RWPE2 (cell line): ENCODE measurements around the gene LUZP1.

Experiments
- ATAC-seq: fragments of 200-7000 bp; cut with Tn5 transposase; 3 replicates; pipeline ENCODE4 v1.9.1; 2021; ENCODE audit warnings: low read depth
- DNase-seq: peaks from one replicate; pipeline ENCODE4 v3.0.0-alpha.2; 2020; ENCODE audit warnings: low spot score
- H3K27ac ChIP-seq: fragments of 450-650 bp; 2 replicates; pipeline ENCODE4 v1.5.1; 2017; ENCODE audit warnings: mild to moderate bottlenecking; ENCODE audit not compliant: poor library complexity, severe bottlenecking
- H3K27me3 ChIP-seq: fragments of 250-450 bp; sonication (Bioruptor Pico); 2 replicates; pipeline ENCODE4 v1.5.1; 2021; ENCODE audit warnings: mild to moderate bottlenecking, moderate library complexity; ENCODE audit not compliant: insufficient read depth, poor library complexity, severe bottlenecking
- H3K36me3 ChIP-seq: fragments of 250-450 bp; sonication (Bioruptor Pico); 2 replicates; pipeline ENCODE4 v1.5.1; 2020; ENCODE audit warnings: low read depth, mild to moderate bottlenecking, moderate library complexity
- H3K4me1 ChIP-seq: fragments of 250-450 bp; sonication (Bioruptor Pico); 2 replicates; pipeline ENCODE4 v1.5.1; 2021; ENCODE audit warnings: mild to moderate bottlenecking, moderate library complexity; ENCODE audit not compliant: insufficient read depth, poor library complexity, severe bottlenecking
- H3K4me3 ChIP-seq: fragments of 250-450 bp; sonication (Bioruptor Pico); 2 replicates; pipeline ENCODE4 v1.5.1; 2021; ENCODE audit warnings: mild to moderate bottlenecking, moderate library complexity; ENCODE audit not compliant: severe bottlenecking
- H3K9me3 ChIP-seq: fragments of 250-450 bp; sonication (Bioruptor Pico); 2 replicates; pipeline ENCODE4 v1.5.1; 2021; ENCODE audit warnings: mild to moderate bottlenecking, moderate library complexity; ENCODE audit not compliant: severe bottlenecking
- TF ChIP-seq, protein P1 (sequence below): fragments of 450-650 bp; IDR thresholded peaks from one replicate; pipeline ENCODE4 v1.5.1; 2017; ENCODE audit warnings: mild to moderate bottlenecking, moderate library complexity; ENCODE audit not compliant: poor library complexity, severe bottlenecking

Gene LUZP1

DNA sequence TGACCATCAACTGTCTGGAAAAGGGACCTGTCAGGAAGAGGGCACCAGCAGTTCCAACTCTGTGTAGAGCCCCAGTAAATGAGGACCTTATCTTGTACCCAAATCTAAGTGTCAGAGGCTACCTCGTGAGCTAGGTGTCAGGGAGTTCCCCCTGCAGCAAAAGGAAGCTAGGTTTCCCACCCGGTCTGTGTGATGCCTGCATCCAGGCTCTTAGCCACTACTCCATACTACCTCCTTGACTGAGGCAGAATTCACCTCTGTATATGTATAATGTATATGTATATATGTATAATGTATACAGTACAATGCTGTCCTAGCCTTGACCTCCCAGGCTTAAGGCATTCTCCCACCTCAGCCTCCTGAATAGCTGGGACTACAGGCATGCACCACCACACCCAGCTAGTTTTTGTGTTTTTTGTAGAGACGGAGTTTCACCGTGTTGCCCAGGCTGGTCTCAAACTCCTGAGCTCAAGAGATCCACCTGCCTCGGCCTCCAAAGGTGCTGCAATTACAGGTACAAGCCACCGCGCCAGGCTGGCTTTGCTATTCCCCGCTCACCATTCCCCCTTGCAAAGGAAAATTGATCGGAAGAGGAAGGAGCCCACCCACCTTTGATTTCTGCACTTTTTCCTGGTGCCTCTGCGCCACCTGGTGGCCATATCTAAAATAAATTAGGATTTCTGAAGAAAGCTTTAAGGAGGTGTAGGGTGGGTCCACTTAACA, 15.7 kb upstream of the LUZP1 start:
- Histone ChIP-seq H3K27ac (no peak overlapping the region), H3K4me3 (no peak overlapping the region), H3K9me3 (no peaks in the 10 kb centered on the region), H3K4me1 (peaks cover 13% of the 10 kb centered on the region), H3K36me3 (no peaks in the 10 kb centered on the region), H3K27me3 (no peaks in the 10 kb centered on the region)
- TF ChIP-seq, protein P1, sequence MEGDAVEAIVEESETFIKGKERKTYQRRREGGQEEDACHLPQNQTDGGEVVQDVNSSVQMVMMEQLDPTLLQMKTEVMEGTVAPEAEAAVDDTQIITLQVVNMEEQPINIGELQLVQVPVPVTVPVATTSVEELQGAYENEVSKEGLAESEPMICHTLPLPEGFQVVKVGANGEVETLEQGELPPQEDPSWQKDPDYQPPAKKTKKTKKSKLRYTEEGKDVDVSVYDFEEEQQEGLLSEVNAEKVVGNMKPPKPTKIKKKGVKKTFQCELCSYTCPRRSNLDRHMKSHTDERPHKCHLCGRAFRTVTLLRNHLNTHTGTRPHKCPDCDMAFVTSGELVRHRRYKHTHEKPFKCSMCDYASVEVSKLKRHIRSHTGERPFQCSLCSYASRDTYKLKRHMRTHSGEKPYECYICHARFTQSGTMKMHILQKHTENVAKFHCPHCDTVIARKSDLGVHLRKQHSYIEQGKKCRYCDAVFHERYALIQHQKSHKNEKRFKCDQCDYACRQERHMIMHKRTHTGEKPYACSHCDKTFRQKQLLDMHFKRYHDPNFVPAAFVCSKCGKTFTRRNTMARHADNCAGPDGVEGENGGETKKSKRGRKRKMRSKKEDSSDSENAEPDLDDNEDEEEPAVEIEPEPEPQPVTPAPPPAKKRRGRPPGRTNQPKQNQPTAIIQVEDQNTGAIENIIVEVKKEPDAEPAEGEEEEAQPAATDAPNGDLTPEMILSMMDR, result peak; percentile 90
- ATAC-seq, result no peak
- DNase-seq, result no peak

DNA sequence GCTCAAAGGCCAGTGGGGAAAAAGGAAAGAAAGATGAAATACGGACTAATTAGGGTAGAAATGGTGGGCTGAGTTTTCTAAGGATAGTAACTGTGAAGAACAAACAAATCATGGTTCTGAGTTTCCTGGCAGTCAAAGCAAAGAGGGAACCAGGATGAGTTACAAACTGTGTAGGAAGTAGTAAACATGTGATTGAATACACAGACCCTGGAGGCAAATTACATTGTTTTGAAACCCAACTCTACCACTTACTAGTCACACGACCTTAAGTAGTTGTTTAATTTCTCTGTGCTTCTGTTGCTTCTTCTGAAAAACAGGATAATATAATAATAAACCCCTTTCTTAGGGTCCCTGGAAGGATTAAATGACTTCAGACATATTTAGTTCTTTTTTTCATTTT, 11.2 kb upstream of the LUZP1 start:
- H3K27me3 ChIP-seq, result no peaks in the 10 kb centered on the region
- no peak overlapping the region for H3K27ac ChIP-seq
- H3K9me3 ChIP-seq, result no peaks in the 10 kb centered on the region
- no peaks in the 10 kb centered on the region for H3K4me1 ChIP-seq
- ATAC-seq, result no peak
- no peak for DNase-seq
- no peaks in the 10 kb centered on the region for H3K36me3 ChIP-seq
- TF ChIP-seq, protein P1, result no peak
- H3K4me3 ChIP-seq, result no peak overlapping the region

DNA sequence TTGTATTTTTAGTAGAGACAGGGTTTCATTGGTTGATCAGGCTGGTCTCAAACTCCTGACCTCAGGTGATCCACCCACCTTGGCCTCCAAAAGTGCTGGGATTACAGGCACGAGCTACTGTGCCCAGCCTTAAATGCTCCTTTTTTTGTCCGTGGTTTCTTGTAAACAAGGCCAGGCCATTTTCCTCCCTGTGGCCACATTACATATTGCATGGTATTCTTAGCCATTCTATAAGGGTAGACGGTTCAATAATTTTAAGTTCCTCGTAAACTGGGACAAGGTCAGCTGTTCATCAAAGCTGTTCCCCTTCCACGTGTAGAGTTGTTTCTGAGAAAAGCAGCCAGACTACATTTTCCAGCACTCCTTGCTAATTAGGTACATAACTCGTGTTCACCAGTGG, 10.3 kb upstream of the LUZP1 start:
- no peak for DNase-seq
- Histone ChIP-seq H3K36me3 (no peaks in the 10 kb centered on the region), H3K4me3 (no peak overlapping the region), H3K4me1 (no peaks in the 10 kb centered on the region), H3K9me3 (no peaks in the 10 kb centered on the region), H3K27me3 (no peaks in the 10 kb centered on the region), H3K27ac (no peak overlapping the region)
- ATAC-seq, result 0 out of 3 replicates have a peak, but pooled peaks have one; percentile 20
- TF ChIP-seq, protein P1, result peak; percentile 31

DNA sequence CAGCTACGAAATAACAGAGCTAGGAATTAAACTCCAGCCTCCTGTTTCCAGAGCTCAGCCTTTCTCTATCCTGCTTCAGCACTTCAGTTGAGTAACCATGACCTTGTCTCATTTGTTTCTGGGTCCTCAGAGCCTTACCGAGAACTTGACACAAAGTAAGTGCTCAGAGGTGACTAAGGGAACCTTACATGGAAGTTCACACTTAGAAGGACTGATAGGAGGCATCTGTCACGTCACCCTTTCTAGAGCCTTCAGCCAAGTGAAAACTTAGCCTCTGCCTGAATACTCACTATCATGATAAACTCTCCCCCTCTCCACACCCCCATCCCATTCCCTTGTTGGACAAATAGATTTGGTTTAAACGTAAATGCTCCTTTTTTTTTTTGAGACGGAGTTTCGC, 9.8 kb upstream of the LUZP1 start:
- no peak overlapping the region for H3K4me3 ChIP-seq
- no peaks in the 10 kb centered on the region for H3K9me3 ChIP-seq
- H3K4me1 ChIP-seq, result no peaks in the 10 kb centered on the region
- H3K27me3 ChIP-seq, result no peaks in the 10 kb centered on the region
- DNase-seq (no peak), ATAC-seq (no peak)
- TF ChIP-seq, protein P1, result no peak
- peak overlapping the region; percentile 37 for H3K27ac ChIP-seq
- no peaks in the 10 kb centered on the region for H3K36me3 ChIP-seq
